WTC11 (cell line): ENCODE results near the gene F5.

Source experiments
- CTCF ChIP-seq: fragments of 200-600 bp; IDR thresholded peaks from 2 replicates; pipeline ENCODE4 v1.8.0; 2022; ENCODE audit warnings: antibody characterized with exemption
- MAX ChIP-seq: sonication (generic); formaldehyde crosslinking; IDR thresholded peaks from 2 replicates; pipeline ENCODE4 v1.8.0; 2022; ENCODE audit warnings: mild to moderate bottlenecking, missing genetic modification reagents
- PREB ChIP-seq: sonication (generic); formaldehyde crosslinking; IDR thresholded peaks from 2 replicates; pipeline ENCODE4 v1.8.1; 2022; ENCODE audit warnings: mild to moderate bottlenecking, missing genetic modification reagents, moderate library complexity, borderline replicate concordance
- ZNF121 ChIP-seq: sonication (generic); formaldehyde crosslinking; IDR thresholded peaks from 2 replicates; pipeline ENCODE4 v1.8.0; 2023; ENCODE audit warnings: missing genetic modification reagents

- TF ChIP-seq CTCF (no peak), MAX (no peak), ZNF121 (no peak), PREB (no peak)
Measured at GRCh38 chr1:169499807-169500206, 86.5 kb downstream of the F5 start.
